Skin epidermis (tissue), 12 donors: ENCODE measurements around the gene GPR137.

ENCODE experiments used
- H3K27ac ChIP-seq, 21 experiments: fragments of 200-600 bp; sonication (generic) in 11 of 21; one replicate each; pipeline ENCODE4 v1.5.0; 2020; ENCODE audit warnings: mild to moderate bottlenecking in 3 of 21, inconsistent platforms in 2 of 21, moderate library complexity in 2 of 21
- H3K4me3 ChIP-seq, 7 experiments: fragments of 200-600 bp; sonication (generic) in 2 of 7; one replicate each; pipeline ENCODE4 v1.5.0; 2020; ENCODE audit warnings: inconsistent platforms in 2 of 7, mild to moderate bottlenecking in 2 of 7, moderate library complexity in 1 of 7

The GPR137 gene

DNA sequence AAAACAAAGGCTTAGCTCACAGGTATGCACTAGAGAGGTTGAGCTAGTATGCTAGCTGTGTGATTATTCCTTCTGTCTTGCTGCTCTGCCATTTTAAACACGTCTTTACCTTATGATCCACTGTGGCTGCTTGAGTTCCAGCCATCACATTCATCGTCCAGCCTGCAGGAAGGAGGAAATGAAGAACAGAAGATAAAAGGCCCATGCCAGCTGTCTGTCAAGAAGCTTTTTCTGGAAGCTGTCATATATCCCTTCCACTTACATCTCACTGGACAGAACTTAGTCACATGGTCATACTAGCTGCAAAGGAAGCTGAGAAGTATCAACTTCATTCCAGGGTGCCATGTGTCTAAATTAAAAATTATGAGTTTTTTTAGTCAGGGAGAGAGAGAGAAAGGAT is 41.7 kb downstream of the GPR137 start:
- no peak overlapping the region for H3K4me3 ChIP-seq
- no peak overlapping the region for H3K27ac ChIP-seq

DNA sequence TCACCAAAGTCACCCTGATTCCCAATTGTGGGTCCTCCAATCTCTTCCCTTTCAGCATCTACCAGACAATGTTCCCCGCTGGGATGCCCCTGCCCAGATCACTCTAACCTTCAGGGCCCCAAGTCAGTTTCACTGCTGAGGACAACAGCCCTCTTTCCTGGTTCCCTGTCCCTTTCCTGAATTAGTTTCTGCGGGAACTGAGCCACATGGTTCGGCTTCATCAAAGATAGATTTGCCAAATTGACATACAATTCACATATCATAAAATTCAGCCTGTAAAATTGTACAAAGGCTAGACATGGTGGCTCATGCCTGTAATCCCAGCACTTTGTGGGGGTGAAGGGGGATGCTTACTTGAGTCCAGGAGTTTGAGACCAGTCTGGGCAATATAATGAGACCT is 42.3 kb downstream of the GPR137 start:
- Histone ChIP-seq H3K4me3 (no peak overlapping the region), H3K27ac (no peak overlapping the region)

DNA sequence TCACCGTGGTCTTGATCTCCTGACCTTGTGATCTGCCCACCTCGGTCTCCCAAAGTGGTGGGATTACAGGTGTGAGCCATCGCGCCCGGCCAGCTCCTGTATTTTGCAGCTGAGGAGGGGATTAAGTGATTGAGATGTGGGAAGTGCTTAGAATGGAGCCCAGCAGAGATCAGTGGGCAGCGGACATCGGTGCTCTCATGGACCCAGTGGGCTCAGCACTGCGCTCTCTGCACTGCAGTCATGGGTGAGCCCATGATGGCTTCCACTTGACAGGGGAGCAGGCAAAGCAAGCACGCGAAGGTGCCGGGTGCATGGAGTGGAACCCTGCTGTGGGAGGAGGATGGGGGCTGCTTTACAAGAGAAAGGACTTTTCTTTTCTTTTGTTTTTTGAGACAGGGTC is 45.2 kb downstream of the GPR137 start:
- H3K4me3 ChIP-seq: no peak overlapping the region
- no peak overlapping the region for H3K27ac ChIP-seq

DNA sequence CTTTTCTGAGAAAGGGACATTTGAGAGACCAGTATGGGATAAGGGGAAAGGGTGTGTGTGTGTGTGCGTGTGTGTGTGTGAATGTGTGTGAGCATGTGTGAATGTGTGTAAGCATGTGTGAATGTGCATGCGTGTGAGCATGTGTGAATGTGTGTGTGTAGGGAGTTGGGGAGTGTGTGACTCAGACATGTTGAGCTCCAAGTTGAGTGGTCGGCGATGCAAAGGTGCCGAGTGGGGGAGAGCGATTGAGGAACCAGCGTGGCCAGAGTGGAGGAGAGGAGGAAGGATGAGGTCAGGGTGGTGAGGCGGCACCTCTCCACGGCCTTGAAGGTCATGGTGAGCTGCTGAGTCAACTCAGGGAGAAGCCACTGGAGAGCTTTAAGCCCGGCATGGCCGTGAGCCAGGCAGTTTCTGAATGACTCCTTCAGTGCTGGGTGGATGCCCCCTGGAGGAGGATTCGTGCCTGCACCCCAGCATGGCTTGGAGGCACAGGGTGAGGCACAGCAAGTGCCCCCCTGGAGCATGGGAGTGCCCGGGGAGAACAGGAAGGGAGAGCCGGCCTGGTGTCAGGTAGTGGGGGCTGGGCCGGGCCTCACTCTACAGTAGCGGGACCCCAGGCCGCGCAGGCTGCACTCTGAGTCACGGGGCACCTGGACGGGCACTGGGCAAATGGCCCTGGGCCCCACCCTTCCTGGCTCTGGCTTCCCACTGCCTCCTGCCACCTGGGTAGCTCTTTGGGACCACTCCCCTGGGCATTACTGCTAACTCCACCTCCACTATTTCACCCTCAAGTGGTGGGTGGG is 46.1 kb downstream of the GPR137 start:
- H3K4me3 ChIP-seq: no peak overlapping the region
- H3K27ac ChIP-seq: peak overlapping the region in 11 of 21 experiments; percentile 9 to 65 (median 31)

DNA sequence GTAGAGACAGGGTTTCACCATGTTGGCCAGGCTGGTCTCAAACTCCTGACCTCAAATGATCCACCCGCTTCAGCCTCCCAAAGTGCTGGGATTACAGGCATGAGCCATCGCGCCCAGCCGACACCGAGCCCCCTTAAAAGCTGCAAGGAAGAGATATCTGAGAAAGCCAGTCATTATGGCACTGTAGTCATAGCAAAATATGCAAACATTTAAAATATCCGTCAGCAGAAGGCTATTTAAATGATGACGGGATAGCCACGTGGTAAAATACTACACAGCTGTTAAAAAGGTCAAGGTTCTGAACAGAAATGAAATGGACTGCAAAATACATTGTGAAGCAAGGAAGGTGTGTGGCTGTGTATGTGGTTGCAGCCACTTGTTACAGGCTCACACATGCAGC is 47.9 kb downstream of the GPR137 start:
- no peak overlapping the region for H3K27ac ChIP-seq
- H3K4me3 ChIP-seq: no peak overlapping the region

DNA sequence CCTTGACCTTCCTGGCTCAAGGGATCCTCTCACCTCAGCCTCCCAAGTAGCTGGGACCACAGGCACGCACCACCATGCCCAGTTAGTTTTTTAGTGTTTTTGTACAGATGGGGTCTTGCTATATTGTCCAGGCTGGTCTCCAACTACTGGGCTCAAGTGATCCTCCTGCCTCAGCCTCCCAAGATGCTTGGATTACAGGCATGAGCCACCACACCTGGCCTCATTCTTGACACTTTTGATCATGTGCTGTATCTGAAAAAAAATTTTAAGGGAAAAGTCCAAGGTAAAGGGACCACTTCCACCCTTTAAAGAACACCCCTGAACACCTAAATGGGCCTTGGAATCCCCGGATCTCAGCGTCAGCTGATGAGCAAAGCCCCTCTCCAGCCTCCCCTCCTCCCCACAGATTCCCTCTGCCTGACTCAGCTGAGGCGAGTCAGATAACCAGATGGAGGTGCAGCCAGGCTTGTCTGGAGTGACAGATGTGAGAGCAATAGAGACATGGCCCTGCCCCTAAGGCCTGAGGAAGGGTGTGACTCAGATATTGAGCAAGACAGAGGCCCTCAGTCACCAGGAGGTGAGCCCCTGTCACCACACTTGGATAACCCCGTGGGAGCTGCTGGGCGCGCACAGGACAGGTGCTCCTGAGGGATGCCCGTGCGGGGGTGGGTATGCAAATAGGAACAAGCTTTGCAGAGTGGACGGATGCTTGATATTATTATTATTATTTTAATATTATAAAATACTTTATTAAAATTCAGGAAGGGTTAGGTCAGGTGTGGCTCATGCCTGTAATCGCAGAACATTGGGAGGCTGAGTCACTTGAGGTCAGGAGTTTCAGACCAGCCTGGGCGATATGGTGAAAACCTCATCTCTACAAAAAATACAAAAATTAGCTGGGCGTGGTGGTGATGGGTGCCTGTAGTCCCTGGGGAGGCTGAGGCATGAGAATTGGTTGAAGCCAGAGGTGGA is 49.4 kb downstream of the GPR137 start:
- H3K27ac ChIP-seq: peak overlapping the region in 8 of 21 experiments; percentile 7 to 73 (median 48)
- H3K4me3 ChIP-seq: no peak overlapping the region

DNA sequence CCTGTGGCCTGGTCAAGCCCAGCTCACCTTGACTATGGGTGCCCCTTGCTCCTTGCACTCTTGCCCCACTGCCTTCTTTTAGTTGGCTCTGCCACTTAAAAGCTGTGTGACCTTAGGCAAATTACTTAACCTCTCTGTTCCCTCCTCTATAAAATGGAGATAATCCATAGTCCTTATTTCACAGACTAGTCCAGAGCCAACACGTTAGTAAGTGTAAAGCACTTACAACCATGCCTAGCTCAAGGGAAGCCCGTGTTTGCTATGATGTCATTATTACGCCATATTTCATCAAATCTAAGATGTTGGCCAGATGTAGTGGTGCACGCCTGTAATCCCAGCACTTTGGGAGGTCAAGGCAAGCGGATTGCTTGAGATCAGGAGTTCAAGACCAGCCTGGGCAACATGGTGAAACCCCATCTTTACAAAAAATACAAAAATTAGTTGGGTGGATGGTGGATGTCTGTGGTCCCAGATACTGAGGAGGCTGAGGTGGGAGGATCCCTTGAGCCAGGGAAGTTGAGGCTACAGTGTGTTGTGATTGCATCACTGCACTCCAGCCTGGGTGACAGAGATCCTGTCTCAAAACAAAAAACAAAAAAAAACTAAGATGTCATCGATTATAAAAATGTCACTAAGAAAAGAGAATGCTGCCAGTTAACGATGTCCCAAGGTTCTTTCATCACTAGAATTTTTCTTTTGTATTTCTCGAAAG is 52.0 kb downstream of the GPR137 start:
- no peak overlapping the region for H3K27ac ChIP-seq
- no peak overlapping the region for H3K4me3 ChIP-seq

DNA sequence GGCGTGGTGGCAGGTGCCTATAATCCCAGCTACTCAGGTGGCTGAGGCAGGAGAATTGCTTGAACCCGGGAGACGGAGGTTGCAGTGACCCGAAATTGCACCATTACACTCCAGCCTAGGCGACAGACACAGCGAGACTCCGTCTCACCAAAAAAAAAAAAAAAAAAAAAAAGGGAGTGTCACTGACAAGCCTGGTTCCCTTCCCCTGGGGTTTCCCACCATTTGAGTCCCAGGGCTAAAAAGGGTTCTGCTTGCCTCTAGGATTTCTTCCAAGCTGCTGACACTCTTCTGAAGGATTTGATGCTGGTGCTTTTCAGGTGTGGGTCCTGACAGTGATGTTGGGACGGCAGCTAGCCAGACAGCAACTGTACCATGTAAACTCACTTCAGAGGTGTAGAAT is 53.1 kb downstream of the GPR137 start:
- peak overlapping the region in 3 of 21 experiments; percentile 63 to 89 (median 75) for H3K27ac ChIP-seq
- H3K4me3 ChIP-seq: no peak overlapping the region
